ENCODE measurements around the gene PYGO2. TPM values are rescaled to one million over a fixed set of nuclear protein-coding genes. Genes with fewer than 3 reads are reported as not detected.

The PYGO2 gene
- total RNA-seq, 4 donors from 2014 or later, result 14.4 to 18.8 (median 17.5) TPM

DNA sequence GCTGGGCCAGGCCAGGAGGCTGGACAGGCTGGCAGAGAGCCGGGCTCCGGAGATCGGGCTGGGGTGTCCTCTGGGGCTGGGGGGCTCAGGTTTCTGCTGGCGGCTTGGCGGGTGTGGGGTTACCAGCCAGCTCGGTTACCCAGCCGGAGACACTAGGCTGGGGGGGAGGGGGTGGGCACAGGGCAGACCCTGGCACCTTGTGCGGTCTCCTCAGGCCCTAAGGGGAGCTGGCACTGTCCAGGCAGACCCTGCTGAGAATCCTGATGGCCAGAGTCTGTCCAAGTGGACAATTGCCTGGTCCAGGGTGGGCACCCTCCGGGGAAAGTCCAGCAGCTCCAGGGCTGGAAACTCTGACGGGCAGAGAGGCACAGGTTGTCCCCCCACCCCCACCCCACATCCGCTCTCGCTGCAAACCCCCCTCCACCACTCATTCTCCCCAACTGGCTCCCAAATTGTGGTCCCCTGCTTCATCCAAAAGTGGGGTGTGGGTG, 47.7 kb upstream of the PYGO2 start:
- peaks cover 2 to 33% (median 10%) of the 10 kb centered on the region in 3 donors for H3K36me3 ChIP-seq
- H3K27me3 ChIP-seq, result no peaks in the 10 kb centered on the region
- WGBS, 2 donors, result 59% methylated on average over 5 of the region's 12 CpGs; no CpG with 5 or more reads in 1 of the 2 donors
- H3K4me3 ChIP-seq, result peak overlapping the region; percentile 50 to 96 (median 64)
- peak overlapping the region; percentile 97 to 99 (median 98) for H3K27ac ChIP-seq
- intact Hi-C loops (cut with DNase I), result no loop called here
- peaks cover 77 to 100% (median 84%) of the 10 kb centered on the region in 3 donors for H3K4me1 ChIP-seq
- DNase-seq, result no peak
- H3K9me3 ChIP-seq, result no peaks in the 10 kb centered on the region
- no peak for TF ChIP-seq POLR2A (IDR thresholded peaks at IDR 0.05)
- TF ChIP-seq, protein P1, sequence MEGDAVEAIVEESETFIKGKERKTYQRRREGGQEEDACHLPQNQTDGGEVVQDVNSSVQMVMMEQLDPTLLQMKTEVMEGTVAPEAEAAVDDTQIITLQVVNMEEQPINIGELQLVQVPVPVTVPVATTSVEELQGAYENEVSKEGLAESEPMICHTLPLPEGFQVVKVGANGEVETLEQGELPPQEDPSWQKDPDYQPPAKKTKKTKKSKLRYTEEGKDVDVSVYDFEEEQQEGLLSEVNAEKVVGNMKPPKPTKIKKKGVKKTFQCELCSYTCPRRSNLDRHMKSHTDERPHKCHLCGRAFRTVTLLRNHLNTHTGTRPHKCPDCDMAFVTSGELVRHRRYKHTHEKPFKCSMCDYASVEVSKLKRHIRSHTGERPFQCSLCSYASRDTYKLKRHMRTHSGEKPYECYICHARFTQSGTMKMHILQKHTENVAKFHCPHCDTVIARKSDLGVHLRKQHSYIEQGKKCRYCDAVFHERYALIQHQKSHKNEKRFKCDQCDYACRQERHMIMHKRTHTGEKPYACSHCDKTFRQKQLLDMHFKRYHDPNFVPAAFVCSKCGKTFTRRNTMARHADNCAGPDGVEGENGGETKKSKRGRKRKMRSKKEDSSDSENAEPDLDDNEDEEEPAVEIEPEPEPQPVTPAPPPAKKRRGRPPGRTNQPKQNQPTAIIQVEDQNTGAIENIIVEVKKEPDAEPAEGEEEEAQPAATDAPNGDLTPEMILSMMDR (IDR thresholded peaks at IDR 0.05), result no peak

DNA sequence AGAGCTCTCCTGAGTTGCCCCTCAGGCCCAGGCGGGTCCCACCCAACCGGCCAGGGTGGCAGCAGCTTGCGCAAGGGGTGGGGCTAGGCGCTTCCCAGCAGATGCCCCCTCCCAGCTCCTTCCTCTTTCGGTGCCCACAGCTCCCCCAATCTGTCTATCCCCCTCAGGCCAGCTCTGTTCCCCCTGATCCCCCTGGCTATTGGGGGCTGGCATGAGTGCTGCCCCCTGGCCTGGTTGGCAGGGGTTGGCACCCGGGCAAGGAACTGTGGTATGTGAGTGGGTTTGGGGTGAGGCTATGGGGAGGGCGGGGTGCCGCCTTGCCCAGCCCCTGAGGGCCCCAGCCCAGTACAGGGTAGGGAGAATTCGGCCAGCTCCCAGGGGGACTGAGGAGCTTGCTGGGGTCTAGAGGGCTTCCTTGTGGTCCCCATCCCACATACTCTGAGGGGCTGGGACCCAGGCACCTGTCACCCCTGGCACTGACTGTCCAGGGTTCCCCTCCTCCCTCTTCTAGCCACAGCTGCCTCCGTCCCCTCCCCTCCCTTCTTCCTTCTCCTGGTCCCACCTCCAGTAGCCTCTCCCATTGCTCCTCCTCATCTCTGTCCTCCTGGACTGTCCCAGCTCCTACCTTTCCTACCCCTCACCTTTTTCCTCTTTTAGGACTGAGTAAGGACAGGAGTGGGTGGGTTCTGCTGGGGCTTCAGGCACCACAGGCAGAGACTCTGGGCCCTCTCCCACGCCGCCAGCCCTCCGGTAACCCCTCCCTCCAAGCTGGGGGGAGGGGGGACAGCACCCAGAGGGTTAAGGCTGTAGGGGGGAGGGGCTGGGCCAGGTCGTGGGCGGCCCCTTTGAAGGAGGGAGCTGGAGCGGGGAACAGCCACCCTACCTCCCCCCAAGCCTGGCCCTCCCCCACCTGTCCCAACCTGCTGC, 46.7 kb upstream of the PYGO2 start:
- Histone ChIP-seq H3K36me3 (peaks cover 0 to 23% (median 5%) of the 10 kb centered on the region in 3 donors), H3K27ac (peak overlapping the region; percentile 97 to 99 (median 98)), H3K4me1 (peaks cover 70 to 98% (median 81%) of the 10 kb centered on the region in 3 donors), H3K27me3 (no peaks in the 10 kb centered on the region), H3K4me3 (peak overlapping the region; percentile 50 to 96 (median 64)), H3K9me3 (no peaks in the 10 kb centered on the region)
- TF ChIP-seq POLR2A (IDR thresholded peaks at IDR 0.05), result peak in 1 of 4 donors; percentile 29
- TF ChIP-seq, protein P1 (IDR thresholded peaks at IDR 0.05), result no peak
- intact Hi-C loops (cut with DNase I), result no loop called here
- no peak for DNase-seq
- 20 to 25% methylated on average over 3 to 10 of the region's 16 CpGs for whole genome bisulfite sequencing, 2 donors

DNA sequence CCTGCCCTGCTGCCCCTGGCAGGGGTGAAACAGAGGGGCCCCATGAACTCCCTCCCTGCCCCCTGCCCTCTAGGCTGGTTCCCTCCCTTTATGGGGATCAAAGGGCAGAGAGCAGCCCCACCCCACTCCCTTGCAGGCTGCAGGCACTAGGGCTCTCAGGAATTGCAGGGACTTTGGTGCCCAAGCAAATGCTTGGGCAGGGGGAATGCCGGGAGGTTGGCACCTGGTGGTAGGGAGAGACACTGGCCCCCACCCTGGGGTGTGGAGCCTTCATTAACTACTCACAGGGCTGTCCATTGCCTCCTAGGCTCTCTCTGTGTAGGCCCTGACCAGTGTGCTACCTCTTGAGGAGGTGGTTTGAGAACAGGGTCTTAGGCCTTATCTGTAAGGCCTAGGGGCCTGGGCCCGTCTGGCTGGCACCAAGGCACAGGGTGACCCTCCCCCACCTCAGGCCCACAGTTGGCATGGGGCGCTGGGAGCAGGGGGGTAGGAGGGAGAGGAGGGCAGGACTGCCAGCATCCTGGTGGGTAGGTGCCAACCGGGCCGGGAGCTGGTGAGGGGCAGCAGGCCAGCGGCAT, 45.8 kb upstream of the PYGO2 start:
- TF ChIP-seq POLR2A (IDR thresholded peaks at IDR 0.05), result no peak
- TF ChIP-seq, protein P1 (IDR thresholded peaks at IDR 0.05), result no peak
- Histone ChIP-seq H3K9me3 (no peaks in the 10 kb centered on the region), H3K27me3 (no peaks in the 10 kb centered on the region), H3K4me1 (peaks cover 60 to 88% (median 72%) of the 10 kb centered on the region in 3 donors), H3K27ac (peak overlapping the region; percentile 97 to 99 (median 98)), H3K36me3 (peaks cover 0 to 19% (median 5%) of the 10 kb centered on the region in 3 donors), H3K4me3 (peak overlapping the region; percentile 50 to 96 (median 64))
- 30 to 70% methylated on average over 2 of the region's 6 CpGs for WGBS, 2 donors
- no peak for DNase-seq
- intact Hi-C loops (cut with DNase I), result no loop called here

DNA sequence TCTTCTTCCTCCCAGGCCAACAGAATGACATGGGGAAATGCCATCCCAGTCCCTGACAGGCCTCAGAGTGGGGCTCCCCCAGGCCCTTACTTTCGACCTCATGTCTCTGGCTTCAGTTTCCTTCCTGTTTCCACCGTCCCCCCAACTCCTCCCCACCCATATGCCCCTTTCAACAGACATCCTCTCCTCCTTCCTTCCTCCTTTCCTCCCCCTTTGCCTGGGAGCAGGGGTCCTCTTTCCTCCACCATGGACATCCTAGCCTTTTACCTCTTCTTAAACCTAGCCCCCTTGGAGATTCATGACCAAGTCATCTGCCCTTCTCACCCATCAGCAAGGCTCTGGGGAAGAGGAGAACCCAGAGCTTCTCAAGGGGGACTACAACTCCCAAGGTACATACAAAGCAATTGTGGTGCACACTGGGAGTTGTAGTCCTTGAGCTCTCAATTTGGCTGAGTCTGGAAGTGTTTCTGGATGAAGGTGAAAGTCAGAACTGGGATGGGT, 45.1 kb upstream of the PYGO2 start:
- no peaks in the 10 kb centered on the region for H3K27me3 ChIP-seq
- DNase-seq, result no peak
- H3K27ac ChIP-seq, result peak overlapping the region; percentile 97 to 99 (median 98)
- WGBS, 2 donors, result 14 to 31% methylated on average over 2 of the region's 2 CpGs
- peaks cover 0 to 19% (median 5%) of the 10 kb centered on the region in 3 donors for H3K36me3 ChIP-seq
- intact Hi-C loops (cut with DNase I), result no loop called here
- H3K9me3 ChIP-seq, result no peaks in the 10 kb centered on the region
- H3K4me3 ChIP-seq, result peak overlapping the region in 3 of 4 donors; percentile 61 to 96 (median 67)
- TF ChIP-seq, protein P1 (IDR thresholded peaks at IDR 0.05), result no peak
- TF ChIP-seq POLR2A (IDR thresholded peaks at IDR 0.05), result no peak
- peaks cover 53 to 81% (median 65%) of the 10 kb centered on the region in 3 donors for H3K4me1 ChIP-seq
